ENCODE data around the gene ADRA1B.
"Not testable (repeated sequence)": the region's sequence is repeated elsewhere in the genome, so short reads cannot be mapped to it uniquely, and the experiment has no call there.

The ADRA1B gene

DNA sequence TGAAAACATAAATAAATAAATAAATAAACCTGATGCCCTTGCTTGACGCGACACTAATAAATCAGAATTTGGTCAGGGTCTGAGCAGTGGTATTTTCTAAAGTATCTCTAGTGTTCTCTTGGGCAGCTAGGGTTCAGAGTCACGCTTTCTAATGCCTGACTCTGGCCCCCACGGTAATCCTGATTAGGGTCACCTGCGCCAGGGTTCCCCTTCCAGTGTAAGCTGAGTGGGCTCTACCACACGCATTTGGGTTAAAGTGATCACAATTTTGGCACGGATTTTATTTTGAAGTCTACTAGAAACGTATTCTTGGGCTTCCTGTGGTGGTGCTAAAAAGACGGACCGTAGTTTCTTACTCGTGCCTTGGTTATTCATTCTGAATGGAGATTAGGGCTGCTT, 93.3 kb downstream of the ADRA1B start:
- Mint-ChIP-seq H3K4me3 (peak overlapping the region; percentile 96), H3K27ac (peak overlapping the region; percentile 98), H3K9me3 (no peaks in the 10 kb centered on the region), H3K36me3 (ENCODE audit: low read depth) (peaks cover 31% of the 10 kb centered on the region), H3K4me1 (peaks cover 42% of the 10 kb centered on the region), H3K27me3 (ENCODE audit: low read depth, poor library complexity) (peaks cover 2% of the 10 kb centered on the region)
- no peak for DNase-seq
- TF ChIP-seq, protein P1, sequence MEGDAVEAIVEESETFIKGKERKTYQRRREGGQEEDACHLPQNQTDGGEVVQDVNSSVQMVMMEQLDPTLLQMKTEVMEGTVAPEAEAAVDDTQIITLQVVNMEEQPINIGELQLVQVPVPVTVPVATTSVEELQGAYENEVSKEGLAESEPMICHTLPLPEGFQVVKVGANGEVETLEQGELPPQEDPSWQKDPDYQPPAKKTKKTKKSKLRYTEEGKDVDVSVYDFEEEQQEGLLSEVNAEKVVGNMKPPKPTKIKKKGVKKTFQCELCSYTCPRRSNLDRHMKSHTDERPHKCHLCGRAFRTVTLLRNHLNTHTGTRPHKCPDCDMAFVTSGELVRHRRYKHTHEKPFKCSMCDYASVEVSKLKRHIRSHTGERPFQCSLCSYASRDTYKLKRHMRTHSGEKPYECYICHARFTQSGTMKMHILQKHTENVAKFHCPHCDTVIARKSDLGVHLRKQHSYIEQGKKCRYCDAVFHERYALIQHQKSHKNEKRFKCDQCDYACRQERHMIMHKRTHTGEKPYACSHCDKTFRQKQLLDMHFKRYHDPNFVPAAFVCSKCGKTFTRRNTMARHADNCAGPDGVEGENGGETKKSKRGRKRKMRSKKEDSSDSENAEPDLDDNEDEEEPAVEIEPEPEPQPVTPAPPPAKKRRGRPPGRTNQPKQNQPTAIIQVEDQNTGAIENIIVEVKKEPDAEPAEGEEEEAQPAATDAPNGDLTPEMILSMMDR (IDR thresholded peaks at IDR 0.05): no peak

GRCh38 chr5:160011471-160011870, 95.2 kb downstream of the ADRA1B start:
- Mint-ChIP-seq H3K36me3 (ENCODE audit: low read depth) (peaks cover 31% of the 10 kb centered on the region), H3K27ac (no peak overlapping the region), H3K9me3 (no peaks in the 10 kb centered on the region), H3K27me3 (ENCODE audit: low read depth, poor library complexity) (peaks cover 2% of the 10 kb centered on the region), H3K4me3 (peak overlapping the region; percentile 96), H3K4me1 (peaks cover 38% of the 10 kb centered on the region)
- DNase-seq: no peak
- TF ChIP-seq, protein P1 (IDR thresholded peaks at IDR 0.05): no peak

- not testable (repeated sequence) for H3K27ac Mint-ChIP-seq; H3K9me3 Mint-ChIP-seq; DNase-seq; H3K27me3 Mint-ChIP-seq (ENCODE audit: low read depth, poor library complexity); H3K4me3 Mint-ChIP-seq
- Mint-ChIP-seq H3K4me1 (peaks cover 25% of the 10 kb centered on the region), H3K36me3 (ENCODE audit: low read depth) (peaks cover 43% of the 10 kb centered on the region)
Observed at GRCh38 chr5:160014197-160014596, 97.9 kb downstream of the ADRA1B start.

GRCh38 chr5:160018945-160019625, 102.8 kb downstream of the ADRA1B start:
- no peak overlapping the region for H3K4me3 Mint-ChIP-seq
- no peaks in the 10 kb centered on the region for H3K9me3 Mint-ChIP-seq
- peaks cover 27% of the 10 kb centered on the region for H3K36me3 Mint-ChIP-seq (ENCODE audit: low read depth)
- no peak overlapping the region for H3K27ac Mint-ChIP-seq
- peaks cover 5% of the 10 kb centered on the region for H3K4me1 Mint-ChIP-seq
- no peaks in the 10 kb centered on the region for H3K27me3 Mint-ChIP-seq (ENCODE audit: low read depth, poor library complexity)
- TF ChIP-seq, protein P1 (IDR thresholded peaks at IDR 0.05): no peak
- DNase-seq: no peak

GRCh38 chr5:160020266-160020770, 104.0 kb downstream of the ADRA1B start:
- H3K4me3 Mint-ChIP-seq: no peak overlapping the region

DNA sequence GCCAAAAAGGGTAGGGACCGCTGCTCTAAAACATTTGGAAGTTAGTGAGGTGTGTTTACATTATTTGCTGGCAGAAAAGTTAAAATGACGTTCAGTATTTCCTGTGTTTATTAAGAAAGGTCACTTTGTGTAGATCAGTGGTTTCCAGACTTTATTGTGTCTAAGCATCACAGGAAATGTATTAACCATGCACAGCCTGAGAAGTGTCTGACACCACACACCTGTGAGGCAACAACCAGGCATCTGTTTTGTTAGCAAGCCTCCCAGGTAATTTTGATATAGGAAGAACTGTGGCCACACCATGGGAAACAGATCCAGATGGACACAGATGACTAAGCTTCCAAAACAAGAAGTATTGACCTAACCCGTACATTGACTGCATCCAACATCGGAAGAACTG, 104.7 kb downstream of the ADRA1B start:
- TF ChIP-seq, protein P1 (IDR thresholded peaks at IDR 0.05): no peak
- H3K36me3 Mint-ChIP-seq (ENCODE audit: low read depth): peaks cover 27% of the 10 kb centered on the region
- H3K27me3 Mint-ChIP-seq (ENCODE audit: low read depth, poor library complexity): no peaks in the 10 kb centered on the region
- H3K4me1 Mint-ChIP-seq: peaks cover 5% of the 10 kb centered on the region
- H3K4me3 Mint-ChIP-seq: no peak overlapping the region
- H3K9me3 Mint-ChIP-seq: no peaks in the 10 kb centered on the region
- H3K27ac Mint-ChIP-seq: no peak overlapping the region
- DNase-seq: no peak

More at GRCh38 chr5:160020266-160020770, 104.0 kb downstream of the ADRA1B start:
- H3K27me3 Mint-ChIP-seq (ENCODE audit: low read depth, poor library complexity): no peaks in the 10 kb centered on the region
- H3K4me1 Mint-ChIP-seq: peaks cover 5% of the 10 kb centered on the region
- TF ChIP-seq, protein P1 (IDR thresholded peaks at IDR 0.05): no peak
- no peak for DNase-seq
- H3K27ac Mint-ChIP-seq: no peak overlapping the region
- H3K36me3 Mint-ChIP-seq (ENCODE audit: low read depth): peaks cover 27% of the 10 kb centered on the region
- H3K9me3 Mint-ChIP-seq: no peaks in the 10 kb centered on the region
